Thyroid gland (tissue), 4 donors: ENCODE data around the gene PDGFB. TPM values are rescaled to one million over a fixed set of nuclear protein-coding genes. Genes with fewer than 3 reads are reported as not detected.

Experiments used
- DNase-seq, 2 donors: peaks; one replicate each; pipeline ENCODE4 v3.0.0-alpha.2; 2019
- H3K27ac ChIP-seq, 3 donors: fragments of 200-600 bp; sonication (generic); 1 replicate in 2 of 3; 2 replicates in 1 of 3; pipeline ENCODE4 v1.5.1; 2016 to 2019; ENCODE audit warnings: mild to moderate bottlenecking in 1 of 3, moderate library complexity in 1 of 3
- H3K27me3 ChIP-seq: fragments of 200-600 bp; sonication (generic); one replicate; pipeline ENCODE4 v1.5.1; 2019
- H3K36me3 ChIP-seq, 2 donors: fragments of 200-600 bp; sonication (generic); one replicate each; pipeline ENCODE4 v1.5.1; 2016 to 2019
- H3K4me1 ChIP-seq, 2 donors: fragments of 200-600 bp; sonication (generic); one replicate each; pipeline ENCODE4 v1.5.1; 2017 to 2019
- H3K4me3 ChIP-seq, 3 donors: fragments of 200-600 bp; sonication (generic); replicated peaks in 1 of 3; 1 replicate in 2 of 3; 2 replicates in 1 of 3; pipeline ENCODE4 v1.5.1; 2016; ENCODE audit warnings: mild to moderate bottlenecking in 1 of 3
- H3K9me3 ChIP-seq: fragments of 200-600 bp; sonication (generic); one replicate; pipeline ENCODE4 v1.5.1; 2017
- CTCF ChIP-seq, 6 experiments: fragments of 200-600 bp in 3 of 6; fragments of 450-650 bp in 3 of 6; sonication (generic) in 3 of 6; IDR thresholded peaks; one replicate each; pipeline ENCODE4 v1.5.1; 2016 to 2019; ENCODE audit warnings: antibody characterized with exemption in 6 of 6, mild to moderate bottlenecking in 2 of 6, inconsistent platforms in 1 of 6, moderate library complexity in 1 of 6
- POLR2A ChIP-seq, 2 donors: fragments of 450-650 bp; IDR thresholded peaks; one replicate each; pipeline ENCODE4 v1.6.1; 2017; ENCODE audit warnings: antibody characterized with exemption in 2 of 2, mild to moderate bottlenecking in 2 of 2, moderate library complexity in 1 of 2
- WGBS, 2 donors: methylation state at CpG; one replicate each; pipeline ENCODE4 v1.1.5; 2017; 5-methylcytosine and 5-hydroxymethylcytosine counted together
- intact Hi-C: fragments of 100-400 bp; cut with DNase I; formaldehyde crosslinking; loops from one replicate; pipeline ENCODE4 v1.15.1; 2023
- total RNA-seq, 4 donors: library from RNA; depleted of rRNA; stranded (reverse); fragments of >200 nt; gene quantifications; one replicate each; pipeline ENCODE4 v1.2.3, GENCODE V29; 2016

The PDGFB gene
- total RNA-seq = 10 to 100 TPM in 1 of 4 donors, 1 to 10 TPM in 3; 3.6 to 10.5 (median 3.9) TPM

- no peaks in the 10 kb centered on the region for H3K36me3 ChIP-seq
- no peaks in the 10 kb centered on the region for H3K27me3 ChIP-seq
- H3K4me3 ChIP-seq = peak within 1 kb of the TSS in 2 of 3 donors; percentile 37 to 49
- TF ChIP-seq CTCF (IDR thresholded peaks at IDR 0.05) (no peak), POLR2A (IDR thresholded peaks at IDR 0.05) (peak in 1 of 2 donors; percentile 55)
- intact Hi-C loops = loop anchor here (10.0 kb wide), 2 partner anchors 50 to 280 kb away; partner anchors contain the start of gene ATF4
- peaks cover 19 to 43% of the 10 kb centered on the region in 2 donors for H3K4me1 ChIP-seq
- WGBS, 2 donors = 1% methylated on average over 30 to 32 of the region's 68 CpGs
- DNase-seq = peak in 1 of 2 donors; percentile 41
- H3K27ac ChIP-seq = peak within 1 kb of the TSS in 2 of 3 donors; percentile 54 to 84
- H3K9me3 ChIP-seq = no peaks in the 10 kb centered on the region
These were observed at the start of gene PDGFB for GRCh38 chr22:39244496-39245129. TSS of gene PDGFB (minus strand) at chr22:39244982. CDS start at chr22:39243963, 1,019 bp downstream.

GRCh38 chr22:39293766-39294368, 49.1 kb upstream of the PDGFB start:
- Histone ChIP-seq H3K36me3 (no peaks in the 10 kb centered on the region), H3K9me3 (no peaks in the 10 kb centered on the region), H3K4me3 (no peak overlapping the region), H3K27ac (no peak overlapping the region), H3K27me3 (no peaks in the 10 kb centered on the region), H3K4me1 (peaks cover 16 to 42% of the 10 kb centered on the region in 2 donors)
- intact Hi-C loops = loop anchor here (10.0 kb wide), 1 partner anchor 49 kb away; the partner anchor contains the start of gene PDGFB
- TF ChIP-seq POLR2A (IDR thresholded peaks at IDR 0.05) (no peak), CTCF (IDR thresholded peaks at IDR 0.05) (no peak)
- WGBS, 2 donors = 60 to 62% methylated on average over 10 to 14 of the region's 15 CpGs
- DNase-seq = no peak

GRCh38 chr22:39292561-39293074, 47.8 kb upstream of the PDGFB start:
- TF ChIP-seq POLR2A (IDR thresholded peaks at IDR 0.05) (peak in 1 of 2 donors; percentile 28), CTCF (IDR thresholded peaks at IDR 0.05) (no peak)
- Histone ChIP-seq H3K27me3 (no peaks in the 10 kb centered on the region), H3K4me1 (peaks cover 14 to 40% of the 10 kb centered on the region in 2 donors), H3K27ac (peak overlapping the region in 2 of 3 donors; percentile 63 to 76), H3K4me3 (no peak overlapping the region), H3K36me3 (no peaks in the 10 kb centered on the region), H3K9me3 (no peaks in the 10 kb centered on the region)
- peak; percentile 86 to 87 for DNase-seq
- intact Hi-C loops = loop anchor here (10.0 kb wide), 1 partner anchor 48 kb away; the partner anchor contains the start of gene PDGFB
- 28 to 59% methylated on average over 10 to 12 of the region's 12 CpGs for WGBS, 2 donors

- TF ChIP-seq CTCF (IDR thresholded peaks at IDR 0.05) = no peak
- TF ChIP-seq POLR2A (IDR thresholded peaks at IDR 0.05) = no peak
- no peak overlapping the region for H3K4me3 ChIP-seq
- no peak for DNase-seq
- WGBS, 2 donors = 84 to 87% methylated on average over 8 to 13 of the region's 19 CpGs
- H3K9me3 ChIP-seq = no peaks in the 10 kb centered on the region
- intact Hi-C loops = loop anchor here (10.0 kb wide), 1 partner anchor 47 kb away; the partner anchor contains the start of gene PDGFB
- peak overlapping the region in 2 of 3 donors; percentile 63 to 76 for H3K27ac ChIP-seq
- H3K27me3 ChIP-seq = no peaks in the 10 kb centered on the region
- H3K4me1 ChIP-seq = peaks cover 8 to 34% of the 10 kb centered on the region in 2 donors
- no peaks in the 10 kb centered on the region for H3K36me3 ChIP-seq
These were observed 47.3 kb upstream of the PDGFB start for GRCh38 chr22:39292031-39292462.
